GM18519 (cell line): Measurements from ENCODE around the gene IGSF8.

ENCODE experiments used
- ATAC-seq: cut with Tn5 transposase; IDR thresholded peaks from one replicate; pipeline ENCODE4 v1.9.1; 2021; ENCODE audit warnings: mild to moderate bottlenecking, moderate library complexity; ENCODE audit not compliant: unreplicated experiment, low FRiP score

IGSF8 gene, protein sequence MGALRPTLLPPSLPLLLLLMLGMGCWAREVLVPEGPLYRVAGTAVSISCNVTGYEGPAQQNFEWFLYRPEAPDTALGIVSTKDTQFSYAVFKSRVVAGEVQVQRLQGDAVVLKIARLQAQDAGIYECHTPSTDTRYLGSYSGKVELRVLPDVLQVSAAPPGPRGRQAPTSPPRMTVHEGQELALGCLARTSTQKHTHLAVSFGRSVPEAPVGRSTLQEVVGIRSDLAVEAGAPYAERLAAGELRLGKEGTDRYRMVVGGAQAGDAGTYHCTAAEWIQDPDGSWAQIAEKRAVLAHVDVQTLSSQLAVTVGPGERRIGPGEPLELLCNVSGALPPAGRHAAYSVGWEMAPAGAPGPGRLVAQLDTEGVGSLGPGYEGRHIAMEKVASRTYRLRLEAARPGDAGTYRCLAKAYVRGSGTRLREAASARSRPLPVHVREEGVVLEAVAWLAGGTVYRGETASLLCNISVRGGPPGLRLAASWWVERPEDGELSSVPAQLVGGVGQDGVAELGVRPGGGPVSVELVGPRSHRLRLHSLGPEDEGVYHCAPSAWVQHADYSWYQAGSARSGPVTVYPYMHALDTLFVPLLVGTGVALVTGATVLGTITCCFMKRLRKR

DNA sequence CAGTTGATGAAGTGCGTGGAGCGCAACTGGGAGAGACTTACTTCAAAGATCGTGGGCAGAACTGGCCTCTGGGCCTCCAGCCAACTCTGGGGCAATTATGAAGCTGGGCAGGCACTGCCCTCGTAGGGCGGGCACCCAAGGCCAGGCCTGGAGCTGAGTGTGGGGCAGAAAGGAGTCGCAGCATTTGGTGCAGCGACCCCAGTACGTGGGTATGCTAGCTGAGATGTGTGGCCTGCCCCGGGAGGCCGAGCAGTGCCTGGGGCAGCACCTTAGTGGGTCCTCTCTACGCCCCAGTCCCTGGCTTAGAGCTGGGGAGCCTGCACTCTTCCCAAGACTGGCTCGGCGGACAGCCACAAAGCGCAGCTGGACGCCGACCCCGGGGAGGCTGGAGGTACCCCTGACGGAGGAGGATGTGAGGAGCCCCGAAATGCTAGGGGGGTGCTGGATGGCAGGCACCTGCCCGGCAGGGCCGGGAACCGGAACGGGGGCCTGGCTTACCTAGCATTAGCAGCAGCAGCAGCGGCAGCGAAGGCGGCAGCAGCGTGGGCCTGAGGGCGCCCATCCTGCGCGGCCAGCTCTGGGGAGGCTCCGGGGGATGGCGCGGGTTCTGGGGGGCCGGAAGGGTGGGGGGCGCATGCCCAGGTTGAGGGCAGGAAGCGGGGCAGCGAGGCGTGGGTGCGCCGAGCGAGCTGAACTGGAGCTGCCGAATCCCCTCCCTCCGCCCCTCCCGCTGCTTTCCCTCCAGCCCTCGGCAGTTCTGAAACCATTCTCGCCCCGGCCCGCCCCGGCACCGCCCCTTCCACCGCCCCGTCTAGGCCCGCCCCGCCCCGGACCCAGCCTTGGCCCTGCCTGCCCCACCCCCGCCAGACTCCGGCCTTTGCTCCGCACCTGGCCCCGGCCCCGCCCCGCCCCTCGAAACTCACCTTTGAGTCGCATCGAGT lies at the start of gene IGSF8:
TSS of gene IGSF8 (minus strand) at position 709 of the 941 bp plus-strand sequence. CDS start at position 562, 147 bp downstream.
- ATAC-seq, result peak; percentile 29

DNA sequence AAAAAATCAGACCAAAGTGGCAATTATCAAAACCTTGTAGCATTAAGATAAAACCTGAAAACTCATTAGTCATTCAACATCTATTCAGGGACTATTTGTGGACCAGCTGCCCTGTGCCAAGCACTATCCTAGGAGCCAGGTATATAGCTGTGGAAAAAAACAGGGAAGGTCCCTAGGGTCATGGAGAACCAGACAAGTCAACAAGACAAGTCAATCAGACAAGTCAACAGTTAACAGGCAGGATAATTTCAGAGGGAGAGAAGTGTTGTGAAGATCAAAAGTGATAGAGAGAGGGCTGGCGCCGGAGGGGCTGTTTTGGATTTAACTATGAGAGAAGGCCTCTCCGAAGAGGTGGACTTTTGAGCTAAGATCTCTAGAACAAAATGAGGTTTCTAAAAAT lies 49.7 kb upstream of the IGSF8 start:
- no peak for ATAC-seq

DNA sequence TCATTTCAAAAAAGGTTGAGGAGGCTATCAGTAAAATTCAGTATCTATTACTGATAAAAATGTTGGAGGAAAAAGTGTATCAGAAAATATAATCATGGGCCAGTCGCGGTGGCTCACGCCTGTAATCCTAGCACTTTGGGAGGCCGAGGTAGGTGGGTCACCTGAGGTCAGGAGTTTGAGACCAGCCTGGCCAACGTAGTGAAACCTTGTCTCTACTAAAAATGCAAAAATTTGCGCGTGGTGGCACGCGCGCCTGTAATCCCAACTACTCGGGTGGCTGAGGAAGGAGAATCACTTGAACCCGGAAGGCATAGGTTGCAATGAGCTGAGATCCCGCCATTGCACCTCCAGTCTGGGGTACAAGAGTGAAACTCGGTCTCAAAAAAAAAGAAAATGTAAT lies 47.7 kb upstream of the IGSF8 start:
- no peak for ATAC-seq

DNA sequence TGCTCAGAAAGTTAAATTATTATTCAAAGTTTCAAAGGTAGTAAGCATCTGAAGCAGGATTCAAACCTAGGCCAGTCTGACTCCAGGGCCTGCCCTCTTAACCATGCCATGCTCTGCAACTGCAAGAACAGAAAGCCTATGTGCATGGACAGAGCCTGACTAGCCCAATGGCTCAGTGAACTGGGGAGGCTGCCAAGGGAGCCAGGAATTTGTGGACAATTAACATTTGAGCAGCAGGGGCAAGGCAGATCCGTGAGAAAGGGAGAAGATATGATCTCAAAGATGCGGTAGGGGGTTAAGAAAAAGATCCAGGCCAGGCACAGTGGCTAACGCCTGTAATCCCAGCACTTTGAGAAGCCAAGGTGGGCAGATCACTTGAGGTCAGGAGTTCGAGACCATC lies 46.5 kb upstream of the IGSF8 start:
- no peak for ATAC-seq

DNA sequence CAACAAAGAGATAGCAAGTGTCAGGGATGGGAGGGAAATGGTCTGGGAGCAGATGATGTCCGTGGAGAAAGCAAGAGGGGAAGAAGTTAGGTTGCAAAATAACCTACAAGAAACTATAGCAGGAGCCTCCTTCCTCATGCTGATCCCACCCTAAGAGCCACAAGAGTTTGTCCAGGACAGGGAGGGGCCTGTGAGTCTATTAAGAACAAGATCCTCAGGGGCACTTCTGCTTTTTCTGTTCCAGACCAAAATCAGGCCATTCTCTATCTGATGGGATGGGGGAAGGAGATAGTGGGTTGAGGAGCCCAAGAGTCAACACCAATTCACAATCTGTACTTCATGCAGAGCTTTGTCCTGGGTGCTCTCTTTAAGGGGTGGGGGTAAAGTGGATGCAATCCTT lies 45.3 kb upstream of the IGSF8 start:
- ATAC-seq, result no peak

DNA sequence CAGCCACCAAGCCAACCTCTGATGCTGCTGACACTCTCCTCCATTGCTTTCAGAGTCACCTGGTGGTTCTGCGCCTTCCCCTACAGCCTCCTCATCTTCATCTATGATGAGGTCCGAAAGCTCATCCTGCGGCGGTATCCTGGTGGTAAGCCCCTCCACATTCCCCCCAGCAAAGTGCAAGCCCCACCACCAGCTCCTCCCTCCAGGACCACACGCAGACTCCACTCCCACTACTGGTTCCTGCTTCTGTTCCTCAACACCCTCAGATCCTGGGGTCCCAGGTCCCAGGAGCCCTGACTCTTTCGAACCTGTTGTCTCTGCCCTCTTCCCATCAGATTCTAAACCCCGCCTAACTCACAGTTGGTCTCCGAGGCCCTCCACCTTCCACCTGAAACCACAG lies 41.4 kb upstream of the IGSF8 start:
- ATAC-seq, result no peak

DNA sequence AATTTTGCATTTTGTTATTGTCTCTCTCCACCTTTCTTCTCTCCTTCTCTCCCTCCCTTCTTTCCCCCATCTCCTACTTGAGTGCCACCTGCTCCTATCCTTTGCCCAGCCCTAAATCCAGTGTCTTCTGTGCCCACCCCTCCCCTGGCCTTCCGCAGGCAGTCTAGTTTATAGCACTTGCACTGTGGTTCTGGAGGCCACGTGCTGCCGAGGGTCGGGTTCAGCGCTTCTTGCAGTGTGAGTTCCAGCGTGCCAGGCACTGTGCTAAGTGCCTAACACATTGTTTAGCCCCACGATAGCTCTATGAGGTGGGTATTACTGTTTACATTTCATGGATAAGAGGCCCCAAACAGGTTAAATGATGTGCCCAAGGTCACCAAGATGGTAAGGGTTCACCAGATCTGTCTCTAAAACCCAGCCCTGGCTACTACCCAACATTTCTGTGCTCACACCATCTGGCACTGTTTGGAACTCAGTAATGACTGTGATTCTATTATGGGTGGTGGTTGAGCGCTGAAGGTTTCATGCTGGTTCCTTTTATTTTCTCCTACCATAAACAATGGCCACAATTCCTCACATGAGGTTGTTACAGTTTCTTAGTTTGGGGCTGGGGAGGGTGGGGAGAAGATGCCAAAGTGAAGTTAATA lies 38.9 kb upstream of the IGSF8 start:
- no peak for ATAC-seq

DNA sequence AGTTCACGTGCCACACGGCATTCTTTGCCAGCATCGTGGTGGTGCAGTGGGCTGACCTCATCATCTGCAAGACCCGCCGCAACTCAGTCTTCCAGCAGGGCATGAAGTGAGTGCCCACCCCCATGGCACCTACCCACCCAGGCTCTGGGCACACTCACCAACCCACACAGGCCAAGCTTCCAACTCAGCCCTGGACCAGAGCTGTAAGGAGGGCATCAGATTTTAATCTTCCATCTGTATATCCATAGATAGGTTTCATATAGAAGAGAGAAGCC lies 38.4 kb upstream of the IGSF8 start:
- no peak for ATAC-seq

DNA sequence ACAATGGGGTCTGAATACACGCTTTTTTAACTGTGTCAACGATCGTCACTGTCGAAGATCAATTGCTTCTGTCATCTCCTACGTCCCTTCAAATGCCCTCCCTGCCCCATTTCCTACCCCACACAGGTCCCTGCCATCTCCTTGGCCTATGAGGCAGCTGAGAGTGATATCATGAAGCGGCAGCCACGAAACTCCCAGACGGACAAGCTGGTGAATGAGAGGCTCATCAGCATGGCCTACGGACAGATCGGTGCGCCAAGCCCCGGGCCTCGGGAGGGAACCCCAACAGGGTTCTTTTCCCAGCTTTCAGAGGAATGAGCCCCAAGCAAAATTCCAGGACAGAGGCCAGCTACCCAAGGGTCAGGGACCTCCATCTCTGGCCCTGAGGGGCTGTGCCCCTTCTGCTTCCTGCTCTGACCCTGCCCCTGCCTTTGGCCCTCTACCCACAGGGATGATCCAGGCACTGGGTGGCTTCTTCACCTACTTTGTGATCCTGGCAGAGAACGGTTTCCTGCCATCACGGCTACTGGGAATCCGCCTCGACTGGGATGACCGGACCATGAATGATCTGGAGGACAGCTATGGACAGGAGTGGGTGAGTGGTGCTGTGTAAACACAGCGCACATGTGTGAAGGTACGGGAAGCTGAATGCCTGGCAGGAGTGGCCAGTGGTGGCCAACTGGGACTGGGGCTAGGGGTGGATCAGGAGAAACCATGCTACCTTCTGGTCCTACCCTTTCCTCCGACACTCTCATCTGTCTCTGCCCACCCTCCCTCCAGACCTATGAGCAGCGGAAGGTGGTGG lies 37.9 kb upstream of the IGSF8 start:
- no peak for ATAC-seq

DNA sequence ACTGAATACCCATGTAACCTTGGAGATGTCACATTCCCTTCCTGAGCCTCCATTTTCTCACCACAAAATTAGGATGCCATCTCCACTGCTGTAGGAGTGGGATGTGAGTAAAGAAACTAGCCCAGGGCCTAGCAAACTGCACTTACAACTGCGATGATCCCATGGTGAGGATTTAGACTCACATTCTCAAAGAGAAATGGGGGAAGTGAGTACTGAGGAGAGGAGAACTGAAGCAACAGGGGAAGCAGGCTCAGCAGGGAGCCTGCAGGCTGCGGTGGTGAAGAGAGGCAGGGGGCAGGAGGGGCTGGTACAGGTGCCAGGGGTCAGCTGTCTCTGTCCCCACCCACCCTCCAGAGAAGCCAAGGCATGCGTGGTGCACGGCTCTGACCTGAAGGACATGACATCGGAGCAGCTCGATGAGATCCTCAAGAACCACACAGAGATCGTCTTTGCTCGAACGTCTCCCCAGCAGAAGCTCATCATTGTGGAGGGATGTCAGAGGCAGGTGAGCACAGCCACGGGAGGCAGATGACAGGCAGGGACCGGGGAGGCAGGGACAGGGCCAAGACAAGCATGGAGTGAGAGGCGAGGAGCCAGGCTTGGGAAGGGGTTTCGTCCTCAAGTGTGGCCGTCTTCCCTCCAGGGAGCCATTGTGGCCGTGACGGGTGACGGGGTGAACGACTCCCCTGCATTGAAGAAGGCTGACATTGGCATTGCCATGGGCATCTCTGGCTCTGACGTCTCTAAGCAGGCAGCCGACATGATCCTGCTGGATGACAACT lies 36.6 kb upstream of the IGSF8 start:
- ATAC-seq, result no peak

DNA sequence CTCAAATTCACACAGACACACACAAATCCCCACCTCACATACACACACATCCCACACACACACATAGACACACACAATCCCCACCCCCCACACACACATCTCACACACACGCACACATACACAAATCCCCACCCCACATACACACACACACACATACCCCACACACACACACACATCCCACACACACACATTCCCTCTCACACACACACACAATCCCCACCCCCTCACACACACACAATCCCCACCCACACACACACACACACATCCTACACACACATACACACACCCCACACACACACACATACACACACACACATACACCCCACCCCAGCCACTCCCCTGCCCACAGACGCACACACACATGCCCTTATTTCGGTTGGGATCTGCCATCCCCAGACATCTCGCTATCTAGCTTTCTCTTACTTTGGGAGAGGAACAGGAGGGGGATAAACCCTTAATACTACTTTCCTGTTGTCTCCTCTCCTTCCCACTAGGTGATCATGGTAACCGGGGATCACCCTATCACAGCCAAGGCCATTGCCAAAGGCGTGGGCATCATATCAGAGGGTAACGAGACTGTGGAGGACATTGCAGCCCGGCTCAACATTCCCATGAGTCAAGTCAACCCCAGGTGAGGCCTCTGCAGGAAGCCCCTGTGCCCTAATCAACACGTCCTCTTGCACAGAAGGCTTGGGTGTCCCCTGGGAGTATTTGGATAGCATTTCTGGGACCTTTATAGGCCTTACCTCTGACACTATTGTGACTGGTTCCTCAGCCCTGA lies 35.8 kb upstream of the IGSF8 start:
- ATAC-seq, result no peak

DNA sequence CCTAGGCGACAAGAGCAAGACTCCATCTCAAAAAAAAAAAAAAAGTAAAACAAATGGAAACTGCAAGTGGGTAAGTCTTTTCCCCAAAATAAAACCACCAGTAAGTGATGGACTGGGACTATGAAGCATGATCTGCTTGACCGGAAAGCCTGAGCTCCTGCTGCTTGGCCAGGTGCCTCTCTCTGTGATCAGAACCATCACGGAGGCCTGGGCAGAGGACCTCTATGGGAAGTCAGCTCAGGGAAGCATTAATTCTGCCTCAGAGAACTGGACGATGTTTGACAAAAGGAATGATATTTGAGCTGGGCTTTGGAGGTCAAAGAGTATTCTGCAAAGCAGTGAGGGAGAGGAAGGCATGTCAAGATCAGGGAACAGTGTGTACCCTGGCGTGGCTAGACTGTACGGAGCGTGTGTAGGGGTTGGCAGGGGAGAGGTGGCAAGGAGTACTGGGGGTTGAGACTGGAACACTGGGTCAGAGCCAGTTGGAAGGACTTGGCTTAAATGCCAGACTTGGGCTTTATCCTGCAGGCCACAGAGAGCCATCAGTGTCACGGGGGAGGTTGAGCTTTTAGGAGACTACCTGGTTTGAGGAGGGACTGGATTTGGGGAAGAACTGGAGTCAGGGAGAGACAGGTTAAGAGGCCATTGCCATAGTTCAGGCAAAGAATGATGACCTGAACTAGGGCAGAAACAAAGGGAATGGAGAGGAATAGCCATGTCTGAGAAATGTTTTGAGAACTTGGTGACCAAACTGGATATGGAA lies 33.6 kb upstream of the IGSF8 start:
- no peak for ATAC-seq

DNA sequence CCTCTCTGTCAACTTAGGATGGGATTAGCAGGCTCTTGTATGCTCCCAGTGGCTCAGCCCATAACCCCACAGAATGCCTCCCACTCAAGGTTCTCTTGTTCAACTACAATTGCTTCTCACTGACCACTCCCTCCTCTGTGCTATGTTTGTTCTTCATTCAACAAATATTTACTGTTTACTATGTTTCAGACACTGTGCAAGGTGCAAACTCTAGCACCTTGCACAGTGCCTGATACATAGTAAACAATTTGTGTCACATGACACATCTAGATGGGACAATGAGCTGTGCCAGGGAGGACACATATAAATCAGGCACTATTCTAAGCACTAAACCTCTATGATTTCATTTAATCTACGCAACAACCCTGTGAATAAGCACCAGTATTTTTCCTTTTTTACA lies 32.5 kb upstream of the IGSF8 start:
- ATAC-seq, result no peak

DNA sequence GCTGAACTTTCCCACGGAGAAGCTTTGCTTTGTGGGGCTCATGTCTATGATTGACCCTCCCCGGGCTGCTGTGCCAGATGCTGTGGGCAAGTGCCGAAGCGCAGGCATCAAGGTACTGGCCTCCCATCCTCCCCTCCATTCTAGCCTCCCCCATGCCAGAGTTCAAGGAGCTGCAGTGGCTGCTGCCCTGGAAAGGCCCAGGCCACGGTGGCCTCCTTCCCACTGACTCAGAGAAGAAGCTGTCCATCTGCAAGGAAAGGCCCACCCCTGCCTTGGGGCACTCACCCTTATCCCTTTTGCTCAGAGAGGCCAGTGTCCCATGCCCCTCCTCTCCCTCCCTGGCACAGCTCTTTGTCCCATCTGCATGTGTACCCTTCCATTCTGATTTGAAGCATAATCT lies 32.1 kb upstream of the IGSF8 start:
- ATAC-seq, result no peak

DNA sequence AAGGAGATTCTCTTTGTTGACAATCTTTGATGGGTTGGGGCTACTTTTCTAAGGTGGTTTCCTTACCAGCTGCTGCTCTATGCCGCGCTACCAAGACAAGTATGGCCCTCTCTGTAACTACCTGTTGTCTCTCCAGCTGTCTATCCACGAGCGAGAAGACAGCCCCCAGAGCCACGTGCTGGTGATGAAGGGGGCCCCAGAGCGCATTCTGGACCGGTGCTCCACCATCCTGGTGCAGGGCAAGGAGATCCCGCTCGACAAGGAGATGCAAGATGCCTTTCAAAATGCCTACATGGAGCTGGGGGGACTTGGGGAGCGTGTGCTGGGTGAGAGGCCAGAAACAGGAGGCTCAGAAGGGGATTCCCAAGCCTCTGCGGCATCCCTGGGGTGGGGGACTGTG lies 31.5 kb upstream of the IGSF8 start:
- no peak for ATAC-seq

DNA sequence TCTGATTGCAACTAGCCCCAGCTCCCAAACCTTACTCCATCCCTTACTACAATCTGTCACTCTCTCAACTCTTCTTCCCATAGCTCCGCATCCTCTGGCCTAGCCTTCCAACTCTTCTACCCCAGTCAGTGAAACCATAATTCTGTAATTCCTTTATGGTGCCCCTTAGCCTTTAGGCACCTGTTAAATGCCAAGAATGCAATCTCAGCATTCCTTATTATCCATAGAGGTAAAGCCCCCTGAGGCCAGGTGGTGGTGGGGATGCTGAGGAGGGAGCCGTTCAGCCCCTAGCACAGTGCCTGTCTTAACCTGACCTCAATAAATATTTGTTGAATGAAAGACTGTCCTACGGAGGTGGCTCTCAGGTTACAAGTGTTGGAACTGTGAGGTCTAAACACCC lies 31.1 kb upstream of the IGSF8 start:
- no peak for ATAC-seq

DNA sequence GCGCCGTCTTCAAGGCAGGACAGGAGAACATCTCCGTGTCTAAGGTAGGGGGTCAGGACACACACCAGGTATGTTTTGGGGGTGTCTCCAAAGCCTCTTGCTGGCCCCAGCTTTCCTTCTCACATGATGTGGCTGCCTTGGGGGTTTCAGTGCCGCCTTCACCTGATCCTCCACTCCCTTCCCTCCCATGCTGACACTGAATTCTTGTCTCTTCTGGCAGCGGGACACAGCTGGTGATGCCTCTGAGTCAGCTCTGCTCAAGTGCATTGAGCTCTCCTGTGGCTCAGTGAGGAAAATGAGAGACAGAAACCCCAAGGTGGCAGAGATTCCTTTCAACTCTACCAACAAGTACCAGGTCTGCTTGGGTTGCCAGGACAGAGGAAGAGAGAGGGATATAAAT lies 30.6 kb upstream of the IGSF8 start:
- ATAC-seq, result no peak

DNA sequence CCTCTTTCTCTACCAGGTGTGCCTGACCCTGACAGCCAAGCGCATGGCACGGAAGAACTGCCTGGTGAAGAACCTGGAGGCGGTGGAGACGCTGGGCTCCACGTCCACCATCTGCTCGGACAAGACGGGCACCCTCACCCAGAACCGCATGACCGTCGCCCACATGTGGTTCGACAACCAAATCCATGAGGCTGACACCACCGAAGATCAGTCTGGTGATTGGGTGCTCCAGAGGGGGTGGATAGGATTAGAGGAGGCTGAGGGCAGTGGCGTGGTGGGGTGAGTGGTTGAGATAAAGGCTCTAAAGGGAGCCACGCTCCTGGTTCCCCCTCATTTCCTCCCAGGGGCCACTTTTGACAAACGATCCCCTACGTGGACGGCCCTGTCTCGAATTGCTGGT lies 30.2 kb upstream of the IGSF8 start:
- ATAC-seq, result no peak
